ENCODE results near the gene UBE2R2.
"Not testable (repeated sequence)": the region's sequence is repeated elsewhere in the genome, so short reads cannot be mapped to it uniquely, and the experiment has no call there.

The UBE2R2 gene

GRCh38 chr9:33843312-33843961 lies 26.5 kb downstream of the UBE2R2 start:
- no peak overlapping the region for H3K4me3 ChIP-seq (ENCODE audit: low read length)
- no peak for TF ChIP-seq CTCF (IDR thresholded peaks at IDR 0.05; ENCODE audit: insufficient read depth, low read depth, low read length, missing control alignments)
- no peak for DNase-seq (ENCODE audit: low read depth)

- H3K4me3 ChIP-seq (ENCODE audit: low read length): no peak overlapping the region
- DNase-seq (ENCODE audit: low read depth): no peak
- TF ChIP-seq CTCF (IDR thresholded peaks at IDR 0.05; ENCODE audit: insufficient read depth, low read depth, low read length, missing control alignments): no peak
These were observed 29.3 kb downstream of the UBE2R2 start for GRCh38 chr9:33846231-33846630.

GRCh38 chr9:33847894-33848205 lies 30.9 kb downstream of the UBE2R2 start:
- not testable (repeated sequence) for DNase-seq (ENCODE audit: low read depth); H3K4me3 ChIP-seq (ENCODE audit: low read length)

- DNase-seq (ENCODE audit: low read depth): no peak
- no peak for TF ChIP-seq CTCF (IDR thresholded peaks at IDR 0.05; ENCODE audit: insufficient read depth, low read depth, low read length, missing control alignments)
- H3K4me3 ChIP-seq (ENCODE audit: low read length): no peak overlapping the region
These were observed 33.3 kb downstream of the UBE2R2 start for GRCh38 chr9:33850267-33850629.

GRCh38 chr9:33850677-33851076 lies 33.7 kb downstream of the UBE2R2 start:
- DNase-seq (ENCODE audit: low read depth): no peak
- no peak for TF ChIP-seq CTCF (IDR thresholded peaks at IDR 0.05; ENCODE audit: insufficient read depth, low read depth, low read length, missing control alignments)
- H3K4me3 ChIP-seq (ENCODE audit: low read length): no peak overlapping the region

- no peak for DNase-seq (ENCODE audit: low read depth)
- no peak overlapping the region for H3K4me3 ChIP-seq (ENCODE audit: low read length)
- no peak for TF ChIP-seq CTCF (IDR thresholded peaks at IDR 0.05; ENCODE audit: insufficient read depth, low read depth, low read length, missing control alignments)
These were observed 34.3 kb downstream of the UBE2R2 start for GRCh38 chr9:33851301-33851700.

GRCh38 chr9:33852216-33852826 lies 35.4 kb downstream of the UBE2R2 start:
- peak; percentile 54 for TF ChIP-seq CTCF (IDR thresholded peaks at IDR 0.05; ENCODE audit: insufficient read depth, low read depth, low read length, missing control alignments)
- no peak overlapping the region for H3K4me3 ChIP-seq (ENCODE audit: low read length)
- peak; percentile 66 for DNase-seq (ENCODE audit: low read depth)

Measured in epithelial cell of esophagus (primary cell).